Measurements from ENCODE around the gene INCENP.

DNA sequence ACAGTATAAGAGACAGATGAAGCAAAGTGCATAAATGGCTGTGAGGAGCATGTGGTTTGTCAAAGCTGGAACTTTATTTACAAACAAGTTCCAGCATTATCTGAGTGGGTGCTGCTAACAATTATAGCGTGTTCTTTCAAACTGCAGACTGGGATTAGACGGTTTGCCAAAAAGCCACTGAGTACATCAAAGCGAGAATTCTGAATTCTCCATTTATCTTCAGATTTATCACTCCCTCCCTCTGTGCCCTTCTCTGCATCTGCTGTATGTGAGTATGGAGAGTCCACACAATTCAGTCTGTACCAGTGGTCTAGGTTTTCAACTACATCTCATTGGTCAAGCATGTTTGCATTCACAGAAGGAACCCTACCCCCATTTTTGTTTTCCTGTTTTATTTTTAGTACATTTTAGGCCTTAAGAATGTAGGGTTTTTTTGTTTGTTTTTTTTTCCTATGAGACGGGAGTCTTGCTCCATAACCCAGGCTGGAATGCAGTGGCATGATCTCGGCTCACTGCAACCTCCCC lies 18.1 kb upstream of the INCENP start:
- TF ChIP-seq NFYB (IDR thresholded peaks at IDR 0.05; ENCODE audit: insufficient read depth, low read depth, low read length) (no peak), MYC (IDR thresholded peaks at IDR 0.05; ENCODE audit: insufficient read depth, insufficient read length, insufficient replicate concordance, low read length, severe bottlenecking) (no peak), SP1 (IDR thresholded peaks at IDR 0.05; ENCODE audit: low read depth, low read length) (no peak), TARDBP (IDR thresholded peaks at IDR 0.05; ENCODE audit: borderline replicate concordance) (no peak)
